IPS DF 4.7 (cell line): ENCODE measurements around the gene MAD2L1BP.
"Not testable (repeated sequence)": the region's sequence is repeated elsewhere in the genome, so short reads cannot be mapped to it uniquely, and the experiment has no call there.

ENCODE experiments used
- DNase-seq: peaks from one replicate; pipeline ENCODE4 v3.0.0-alpha.2; 2013; ENCODE audit warnings: low spot score; ENCODE audit errors: extremely low read depth

Gene MAD2L1BP

GRCh38 chr6:43625393-43625992 lies 10.1 kb upstream of the MAD2L1BP start:
- no peak for DNase-seq

GRCh38 chr6:43627008-43627825 lies 8.4 kb upstream of the MAD2L1BP start:
- DNase-seq: no peak

GRCh38 chr6:43628393-43629103 lies 7.1 kb upstream of the MAD2L1BP start:
- no peak for DNase-seq

- DNase-seq: peak; percentile 87
These were observed 6.5 kb upstream of the MAD2L1BP start, which contains the start of gene GTPBP2 for GRCh38 chr6:43629104-43629504. TSS of gene GTPBP2 (minus strand) at chr6:43629264. CDS start at chr6:43629162, 102 bp downstream.

GRCh38 chr6:43629505-43630300 lies 5.9 kb upstream of the MAD2L1BP start:
- peak; percentile 87 for DNase-seq

- no peak for DNase-seq
These were observed 4.5 kb upstream of the MAD2L1BP start for GRCh38 chr6:43630980-43631619.

GRCh38 chr6:43633002-43633401 lies 2.6 kb upstream of the MAD2L1BP start:
- DNase-seq: not testable (repeated sequence)

GRCh38 chr6:43634702-43635303 lies 837 bp upstream of the MAD2L1BP start:
- DNase-seq: no peak

- no peak for DNase-seq
These were observed 644 bp downstream of the MAD2L1BP start for GRCh38 chr6:43636308-43636659.

GRCh38 chr6:43639984-43640800 lies 4.6 kb downstream of the MAD2L1BP start:
- DNase-seq: no peak

GRCh38 chr6:43644940-43645612 lies 9.4 kb downstream of the MAD2L1BP start, which contains the start of gene RSPH9:
TSS of gene RSPH9 (plus strand) at chr6:43645036. CDS start at chr6:43645099, 63 bp downstream.
- DNase-seq: peak; percentile 49

GRCh38 chr6:43645613-43645964 lies 9.9 kb downstream of the MAD2L1BP start:
- DNase-seq: no peak

- DNase-seq: no peak
These were observed 12.0 kb downstream of the MAD2L1BP start for GRCh38 chr6:43647613-43648012.

- DNase-seq: no peak
These were observed 12.6 kb downstream of the MAD2L1BP start for GRCh38 chr6:43648248-43648647.

GRCh38 chr6:43652822-43653221 lies 17.2 kb downstream of the MAD2L1BP start:
- DNase-seq: not testable (repeated sequence)

GRCh38 chr6:43657221-43657802 lies 21.7 kb downstream of the MAD2L1BP start:
- no peak for DNase-seq

- no peak for DNase-seq
These were observed 22.5 kb downstream of the MAD2L1BP start for GRCh38 chr6:43658161-43658560.

GRCh38 chr6:43662948-43663347 lies 27.3 kb downstream of the MAD2L1BP start:
- DNase-seq: not testable (repeated sequence)

- DNase-seq: no peak
These were observed 29.7 kb downstream of the MAD2L1BP start for GRCh38 chr6:43665376-43665775.
